GM23338 (cell line): ENCODE measurements around the gene ARL15.

Source experiments
- CREB1 ChIP-seq: fragments of 250-450 bp; sonication (Bioruptor Pico); IDR thresholded peaks from 2 replicates; pipeline ENCODE4 v1.5.0; 2020; ENCODE audit warnings: low read depth, mild to moderate bottlenecking, moderate library complexity
- CTCF ChIP-seq, 2 experiments: fragments of 200-600 bp in 1 of 2; sonication (generic) in 1 of 2; conservative IDR thresholded peaks; 2 replicates each; pipeline versions ENCODE4 v1.5.1 to v1.6.1; 2016 to 2017; ENCODE audit warnings: antibody characterized with exemption in 2 of 2, low read depth in 2 of 2, mild to moderate bottlenecking in 2 of 2, moderate library complexity in 1 of 2
- EZH2 ChIP-seq: fragments of 200-600 bp; sonication (generic); IDR thresholded peaks from one replicate; pipeline ENCODE4 v1.8.0; 2017; ENCODE audit warnings: antibody characterized with exemption, mild to moderate bottlenecking, low read depth; ENCODE audit not compliant: unreplicated experiment
- EZH2phosphoT487 ChIP-seq: fragments of 200-600 bp; sonication (generic); IDR thresholded peaks from one replicate; pipeline ENCODE4 v1.8.1; 2018; ENCODE audit warnings: antibody characterized with exemption; ENCODE audit not compliant: unreplicated experiment
- JUNB ChIP-seq: IDR thresholded peaks from one replicate; pipeline ENCODE4 v1.6.1; 2016; ENCODE audit warnings: antibody characterized with exemption; ENCODE audit not compliant: unreplicated experiment
- NANOG ChIP-seq: IDR thresholded peaks from 2 replicates; pipeline ENCODE4 v1.6.1; 2016; ENCODE audit warnings: antibody characterized with exemption, borderline replicate concordance
- POLR2AphosphoS5 ChIP-seq: IDR thresholded peaks from 2 replicates; pipeline ENCODE4 v1.6.1; 2016; ENCODE audit warnings: antibody characterized with exemption, low read depth
- REST ChIP-seq: IDR thresholded peaks from one replicate; pipeline ENCODE4 v1.6.1; 2018; ENCODE audit warnings: antibody characterized with exemption; ENCODE audit not compliant: unreplicated experiment
- STAT1 ChIP-seq: IDR thresholded peaks from one replicate; pipeline ENCODE4 v1.6.1; 2016; ENCODE audit warnings: antibody characterized with exemption; ENCODE audit not compliant: unreplicated experiment
- ZNF114 ChIP-seq: fragments of 250-450 bp; sonication (Bioruptor Pico); IDR thresholded peaks from 2 replicates; pipeline ENCODE4 v1.5.0; 2020; ENCODE audit warnings: mild to moderate bottlenecking, moderate library complexity
- ZNF331 ChIP-seq: fragments of 250-450 bp; sonication (Bioruptor Pico); IDR thresholded peaks from 2 replicates; pipeline ENCODE4 v1.5.0; 2020; ENCODE audit warnings: low read depth, mild to moderate bottlenecking, moderate library complexity
- ZNF462 ChIP-seq: fragments of 250-450 bp; sonication (Bioruptor Pico); IDR thresholded peaks from 2 replicates; pipeline ENCODE4 v1.5.0; 2020; ENCODE audit warnings: mild to moderate bottlenecking, moderate library complexity

GRCh38 chr5:54146916-54147315 is 163.5 kb downstream of the ARL15 start:
- TF ChIP-seq CTCF (conservative IDR thresholded peaks at IDR 0.05; ENCODE audit: low read depth in 2 of 2) (no peak), POLR2AphosphoS5 (no peak), REST (no peak), EZH2 (no peak), EZH2phosphoT487 (no peak), CREB1 (no peak), ZNF331 (CRISPR knock-in tag) (no peak), ZNF462 (no peak), JUNB (no peak), STAT1 (no peak), NANOG (no peak), ZNF114 (CRISPR knock-in tag) (no peak)
